NT2/D1 (cell line): ENCODE measurements around the gene DENND1C.
A peak's percentile ranks its signal among the peaks of the same experiment; 100 is the strongest.

ENCODE experiments used
- DNase-seq: peaks from one replicate; pipeline ENCODE4 v3.0.0-alpha.2; 2011; ENCODE audit warnings: low read depth, low spot score
- H3K27me3 ChIP-seq: 2 replicates; pipeline ENCODE4 v1.6.0; 2011; ENCODE audit warnings: mild to moderate bottlenecking; ENCODE audit not compliant: insufficient read length, insufficient read depth
- H3K36me3 ChIP-seq: 2 replicates; pipeline ENCODE4 v1.6.1; 2011; ENCODE audit warnings: mild to moderate bottlenecking, low read length, mixed read lengths; ENCODE audit not compliant: insufficient read depth, insufficient read length
- H3K4me1 ChIP-seq: 2 replicates; pipeline ENCODE4 v1.5.1; 2011; ENCODE audit not compliant: insufficient read depth, insufficient read length
- H3K4me3 ChIP-seq: 2 replicates; pipeline ENCODE4 v1.5.1; 2011; ENCODE audit warnings: low read depth; ENCODE audit not compliant: insufficient read length
- H3K9ac ChIP-seq: 2 replicates; pipeline ENCODE4 v1.6.0; 2011; ENCODE audit warnings: low read depth; ENCODE audit not compliant: insufficient read length
- H3K9me3 ChIP-seq: 2 replicates; pipeline ENCODE4 v1.5.1; 2011; ENCODE audit warnings: mild to moderate bottlenecking, low read length; ENCODE audit not compliant: insufficient read depth
- SUZ12 ChIP-seq: IDR thresholded peaks from 2 replicates; pipeline ENCODE4 v1.6.1; 2011; ENCODE audit not compliant: insufficient read length, insufficient read depth; ENCODE audit errors: extremely low read depth
- YY1 ChIP-seq: IDR thresholded peaks from 2 replicates; pipeline ENCODE4 v1.6.1; 2011; ENCODE audit not compliant: insufficient read length, insufficient read depth
- ZNF274 ChIP-seq: IDR thresholded peaks from 2 replicates; pipeline ENCODE4 v1.6.1; 2011; ENCODE audit warnings: mild to moderate bottlenecking, low read depth, low read length

The DENND1C gene

GRCh38 chr19:6465006-6465405 lies 16.6 kb downstream of the DENND1C start:
- H3K4me3 ChIP-seq, result no peak overlapping the region
- peaks cover 42% of the 10 kb centered on the region for H3K27me3 ChIP-seq
- no peaks in the 10 kb centered on the region for H3K36me3 ChIP-seq
- H3K4me1 ChIP-seq, result peaks cover 9% of the 10 kb centered on the region
- no peaks in the 10 kb centered on the region for H3K9me3 ChIP-seq
- H3K9ac ChIP-seq, result no peak overlapping the region
- DNase-seq, result no peak
- TF ChIP-seq ZNF274 (no peak), YY1 (no peak), SUZ12 (no peak)

- peaks cover 42% of the 10 kb centered on the region for H3K27me3 ChIP-seq
- no peak for DNase-seq
- H3K9me3 ChIP-seq, result no peaks in the 10 kb centered on the region
- H3K4me3 ChIP-seq, result peak within 1 kb of the TSS; percentile 70
- H3K36me3 ChIP-seq, result no peaks in the 10 kb centered on the region
- H3K4me1 ChIP-seq, result peaks cover 9% of the 10 kb centered on the region
- peak within 1 kb of the TSS; percentile 66 for H3K9ac ChIP-seq
- TF ChIP-seq SUZ12, result no peak
- no peak for TF ChIP-seq ZNF274
- no peak for TF ChIP-seq YY1
Observed at GRCh38 chr19:6464070-6464873, 17.3 kb downstream of the DENND1C start, which contains the start of gene CRB3. Gene CRB3 (plus strand): TSS chr19:6464271. CDS start chr19:6464702, 431 bp downstream.

GRCh38 chr19:6460099-6460884 lies 21.3 kb downstream of the DENND1C start:
- Histone ChIP-seq H3K4me3 (peak overlapping the region; percentile 54), H3K9me3 (0 out of 2 replicates have a peak, but pooled peaks cover 2% of the 10 kb centered on the region), H3K4me1 (peaks cover 9% of the 10 kb centered on the region), H3K27me3 (peaks cover 40% of the 10 kb centered on the region), H3K36me3 (peaks cover 16% of the 10 kb centered on the region), H3K9ac (peak overlapping the region; percentile 66)
- DNase-seq, result peak; percentile 97
- TF ChIP-seq SUZ12 (no peak), ZNF274 (no peak), YY1 (no peak)

GRCh38 chr19:6459262-6460098 lies 22.1 kb downstream of the DENND1C start, which contains the start of gene SLC25A23:
Gene SLC25A23 (minus strand): TSS chr19:6459792. CDS start chr19:6459628, 164 bp downstream.
- peak; percentile 63 for DNase-seq
- no peak for TF ChIP-seq SUZ12
- TF ChIP-seq YY1, result no peak
- TF ChIP-seq ZNF274, result no peak
- H3K9ac ChIP-seq, result peak within 1 kb of the TSS; percentile 66

GRCh38 chr19:6458695-6459261 lies 22.8 kb downstream of the DENND1C start:
- H3K9me3 ChIP-seq, result peaks cover 17% of the 10 kb centered on the region
- TF ChIP-seq ZNF274, result no peak
- no peak for TF ChIP-seq YY1
- TF ChIP-seq SUZ12, result no peak
- H3K4me1 ChIP-seq, result peaks cover 8% of the 10 kb centered on the region
- no peak for DNase-seq
- peak overlapping the region; percentile 66 for H3K9ac ChIP-seq
- H3K27me3 ChIP-seq, result peaks cover 25% of the 10 kb centered on the region
- peaks cover 31% of the 10 kb centered on the region for H3K36me3 ChIP-seq
- H3K4me3 ChIP-seq, result peak overlapping the region; percentile 54

More at GRCh38 chr19:6459262-6460098, 22.1 kb downstream of the DENND1C start, which contains the start of gene SLC25A23:
- Histone ChIP-seq H3K4me1 (peaks cover 8% of the 10 kb centered on the region), H3K4me3 (peak within 1 kb of the TSS; percentile 54), H3K27me3 (peaks cover 32% of the 10 kb centered on the region), H3K36me3 (peaks cover 24% of the 10 kb centered on the region), H3K9me3 (peaks cover 10% of the 10 kb centered on the region)

- Histone ChIP-seq H3K4me3 (peak overlapping the region; percentile 13), H3K9ac (peak overlapping the region; percentile 46), H3K27me3 (peaks cover 19% of the 10 kb centered on the region), H3K36me3 (peaks cover 35% of the 10 kb centered on the region), H3K9me3 (peaks cover 23% of the 10 kb centered on the region), H3K4me1 (peaks cover 8% of the 10 kb centered on the region)
- TF ChIP-seq ZNF274 (no peak), SUZ12 (no peak), YY1 (no peak)
- no peak for DNase-seq
Observed at GRCh38 chr19:6457958-6458694, 23.5 kb downstream of the DENND1C start.
